CD4-positive, alpha-beta T cell treated with Interleukin-2 at 100 ng/mL for 4 hours (primary cell): ENCODE measurements around the gene NIPBL.
"Not testable (repeated sequence)": the region's sequence is repeated elsewhere in the genome, so short reads cannot be mapped to it uniquely, and the experiment has no call there.

ENCODE experiments used
- DNase-seq: peaks from one replicate; pipeline ENCODE4 v3.0.0-alpha.2; 2020; ENCODE audit warnings: low spot score

Gene NIPBL, protein sequence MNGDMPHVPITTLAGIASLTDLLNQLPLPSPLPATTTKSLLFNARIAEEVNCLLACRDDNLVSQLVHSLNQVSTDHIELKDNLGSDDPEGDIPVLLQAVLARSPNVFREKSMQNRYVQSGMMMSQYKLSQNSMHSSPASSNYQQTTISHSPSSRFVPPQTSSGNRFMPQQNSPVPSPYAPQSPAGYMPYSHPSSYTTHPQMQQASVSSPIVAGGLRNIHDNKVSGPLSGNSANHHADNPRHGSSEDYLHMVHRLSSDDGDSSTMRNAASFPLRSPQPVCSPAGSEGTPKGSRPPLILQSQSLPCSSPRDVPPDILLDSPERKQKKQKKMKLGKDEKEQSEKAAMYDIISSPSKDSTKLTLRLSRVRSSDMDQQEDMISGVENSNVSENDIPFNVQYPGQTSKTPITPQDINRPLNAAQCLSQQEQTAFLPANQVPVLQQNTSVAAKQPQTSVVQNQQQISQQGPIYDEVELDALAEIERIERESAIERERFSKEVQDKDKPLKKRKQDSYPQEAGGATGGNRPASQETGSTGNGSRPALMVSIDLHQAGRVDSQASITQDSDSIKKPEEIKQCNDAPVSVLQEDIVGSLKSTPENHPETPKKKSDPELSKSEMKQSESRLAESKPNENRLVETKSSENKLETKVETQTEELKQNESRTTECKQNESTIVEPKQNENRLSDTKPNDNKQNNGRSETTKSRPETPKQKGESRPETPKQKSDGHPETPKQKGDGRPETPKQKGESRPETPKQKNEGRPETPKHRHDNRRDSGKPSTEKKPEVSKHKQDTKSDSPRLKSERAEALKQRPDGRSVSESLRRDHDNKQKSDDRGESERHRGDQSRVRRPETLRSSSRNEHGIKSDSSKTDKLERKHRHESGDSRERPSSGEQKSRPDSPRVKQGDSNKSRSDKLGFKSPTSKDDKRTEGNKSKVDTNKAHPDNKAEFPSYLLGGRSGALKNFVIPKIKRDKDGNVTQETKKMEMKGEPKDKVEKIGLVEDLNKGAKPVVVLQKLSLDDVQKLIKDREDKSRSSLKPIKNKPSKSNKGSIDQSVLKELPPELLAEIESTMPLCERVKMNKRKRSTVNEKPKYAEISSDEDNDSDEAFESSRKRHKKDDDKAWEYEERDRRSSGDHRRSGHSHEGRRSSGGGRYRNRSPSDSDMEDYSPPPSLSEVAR (N-terminal part only)

GRCh38 chr5:36876299-36876964, at the start of gene NIPBL:
TSS of gene NIPBL (plus strand) at chr5:36876769. CDS start at chr5:36953697, 76,928 bp downstream.
- DNase-seq, result peak; percentile 92

GRCh38 chr5:36832274-36832673, 44.3 kb upstream of the NIPBL start:
- no peak for DNase-seq

DNA sequence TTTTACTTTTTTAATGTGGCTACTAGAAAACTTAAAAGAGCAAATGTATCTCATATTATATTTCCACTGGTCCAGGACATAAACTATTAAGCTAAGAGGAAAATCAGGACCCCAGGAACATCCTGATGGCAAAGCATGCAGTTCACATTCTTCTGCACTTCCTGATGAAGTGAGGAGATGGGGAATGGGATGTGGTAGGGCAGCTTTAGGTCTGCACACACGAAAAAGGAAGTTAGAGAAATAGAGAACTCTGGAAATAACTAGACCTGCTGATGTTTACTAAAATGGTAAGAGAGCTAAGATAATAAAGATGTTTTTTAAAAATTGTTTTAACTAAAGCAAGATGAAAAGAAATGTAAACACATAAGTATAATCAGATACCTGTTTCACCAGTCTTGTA, 39.7 kb upstream of the NIPBL start:
- DNase-seq, result no peak

DNA sequence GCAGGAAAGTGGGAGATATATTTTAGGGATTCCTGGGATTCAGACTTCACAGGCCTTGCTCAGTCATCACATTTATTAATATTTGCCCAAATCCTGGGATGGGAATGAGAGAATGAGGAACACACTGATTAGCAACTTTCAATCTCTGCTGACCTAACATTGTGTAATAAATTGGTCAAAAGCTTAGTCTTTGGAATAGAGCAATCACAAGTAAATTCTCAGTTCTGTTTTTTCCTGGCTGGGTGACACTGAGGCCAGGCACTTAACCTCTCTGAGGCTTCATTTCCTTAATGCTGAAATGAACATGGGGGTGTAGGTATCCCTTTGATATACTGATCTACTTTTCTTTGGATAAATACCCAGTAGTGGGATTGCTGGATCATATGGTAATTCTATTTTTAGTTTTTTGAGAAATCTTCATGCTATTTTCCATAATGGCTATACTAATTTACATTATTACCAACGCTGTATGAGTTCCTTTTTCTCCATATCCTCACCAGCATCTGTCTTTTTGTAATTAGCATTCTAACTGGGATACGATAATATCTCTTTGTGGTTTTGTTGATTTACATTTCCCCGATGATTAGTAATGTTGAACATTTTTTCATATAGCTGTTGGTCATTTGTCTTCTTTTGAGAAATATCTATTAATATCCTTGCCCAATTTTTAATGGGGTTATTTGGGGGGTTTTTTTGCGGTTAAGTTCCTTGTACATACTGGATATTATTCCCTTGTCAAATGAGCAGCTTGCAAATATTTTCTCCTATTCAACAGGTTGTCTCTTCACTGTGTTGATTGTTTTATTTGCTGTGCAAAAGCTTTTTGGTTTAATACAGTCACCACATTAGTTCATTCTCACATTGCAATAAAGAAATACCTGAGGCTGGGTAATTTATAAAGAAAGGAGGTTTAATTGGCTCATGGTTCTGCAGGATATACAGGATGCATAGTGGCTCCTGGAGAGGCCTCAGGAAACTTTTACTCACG, 36.8 kb upstream of the NIPBL start:
- DNase-seq, result no peak

- DNase-seq, result no peak
Measured at GRCh38 chr5:36841677-36842076, 34.9 kb upstream of the NIPBL start.

GRCh38 chr5:36842087-36842486, 34.5 kb upstream of the NIPBL start:
- DNase-seq, result no peak

DNA sequence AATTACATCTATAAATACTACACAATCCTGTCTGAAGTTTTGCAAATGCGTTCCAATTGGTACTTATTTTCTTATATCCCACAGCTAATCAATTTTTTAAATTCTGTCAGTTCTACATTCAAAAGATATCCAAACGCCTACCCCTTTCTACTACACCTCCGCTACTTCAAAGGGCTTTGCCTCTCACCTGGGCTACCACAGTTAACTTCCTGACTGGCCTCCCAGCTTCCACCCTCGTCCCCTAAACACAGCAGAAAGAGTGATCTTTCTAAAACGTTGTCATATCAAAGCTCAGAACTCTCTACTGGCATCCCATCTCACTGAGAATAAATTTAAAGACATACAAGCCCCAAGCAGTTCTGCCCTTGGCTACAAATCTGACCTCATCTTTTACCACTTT, 32.3 kb upstream of the NIPBL start:
- DNase-seq, result no peak

- not testable (repeated sequence) for DNase-seq
Measured at GRCh38 chr5:36848545-36848944, 28.0 kb upstream of the NIPBL start.

GRCh38 chr5:36852903-36853302, 23.7 kb upstream of the NIPBL start:
- DNase-seq, result not testable (repeated sequence)

GRCh38 chr5:36854402-36855140, 22.0 kb upstream of the NIPBL start:
- no peak for DNase-seq

GRCh38 chr5:36855141-36855495, 21.5 kb upstream of the NIPBL start:
- no peak for DNase-seq

DNA sequence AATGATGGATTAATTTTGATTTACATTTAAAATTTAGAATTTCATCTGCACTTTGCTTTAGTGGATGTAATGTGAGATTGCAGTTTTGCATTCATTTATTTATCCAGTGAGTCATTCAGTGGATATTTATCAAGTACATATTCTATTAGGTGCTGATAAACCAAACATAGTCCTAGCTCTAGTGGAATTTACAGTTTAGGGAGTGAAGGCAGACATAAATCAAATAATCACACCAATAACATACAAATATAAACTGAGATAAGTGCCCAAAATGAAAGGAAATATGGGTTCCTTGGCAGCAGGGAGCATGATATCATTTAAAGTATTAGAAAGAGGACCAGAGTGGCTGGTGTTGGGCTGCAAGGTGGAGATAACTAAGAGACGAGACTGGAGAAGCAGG, 14.7 kb upstream of the NIPBL start:
- DNase-seq, result no peak

DNA sequence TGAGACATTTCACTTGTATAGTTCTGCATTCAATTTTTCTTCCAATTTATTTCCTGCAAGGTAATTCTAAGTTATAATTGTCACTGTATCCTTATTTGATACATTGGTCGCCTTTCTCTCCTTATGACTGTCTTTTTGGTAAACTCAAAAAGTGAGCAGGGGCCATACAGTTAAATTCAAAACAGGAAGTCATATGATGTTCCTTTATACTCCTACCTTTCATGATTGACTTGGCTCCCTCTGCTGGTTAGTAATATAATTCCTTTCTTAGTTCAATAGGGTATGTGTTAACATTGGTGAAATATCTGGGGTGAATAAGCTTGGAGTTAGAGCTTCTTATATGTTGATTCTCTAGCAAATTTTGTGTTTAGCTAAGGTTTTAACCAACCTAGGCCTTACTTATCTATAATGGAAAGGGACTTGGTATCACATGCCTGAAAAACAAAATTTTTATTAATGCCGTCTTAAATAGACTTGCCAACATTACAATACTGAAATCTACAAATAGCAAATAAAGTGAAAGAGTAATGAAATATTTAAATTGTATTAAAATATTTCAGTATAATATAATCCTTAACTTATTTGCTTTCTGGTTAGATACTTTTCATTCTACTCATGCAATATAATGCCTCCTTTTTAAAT, 6.0 kb upstream of the NIPBL start:
- peak; percentile 81 for DNase-seq

- DNase-seq, result no peak
Measured at GRCh38 chr5:36874465-36874864, 2.1 kb upstream of the NIPBL start.

- peak; percentile 25 for DNase-seq
Measured at GRCh38 chr5:36875051-36875789, 1.3 kb upstream of the NIPBL start.

- DNase-seq, result peak; percentile 71
Measured at GRCh38 chr5:36875790-36876298, 725 bp upstream of the NIPBL start.

DNA sequence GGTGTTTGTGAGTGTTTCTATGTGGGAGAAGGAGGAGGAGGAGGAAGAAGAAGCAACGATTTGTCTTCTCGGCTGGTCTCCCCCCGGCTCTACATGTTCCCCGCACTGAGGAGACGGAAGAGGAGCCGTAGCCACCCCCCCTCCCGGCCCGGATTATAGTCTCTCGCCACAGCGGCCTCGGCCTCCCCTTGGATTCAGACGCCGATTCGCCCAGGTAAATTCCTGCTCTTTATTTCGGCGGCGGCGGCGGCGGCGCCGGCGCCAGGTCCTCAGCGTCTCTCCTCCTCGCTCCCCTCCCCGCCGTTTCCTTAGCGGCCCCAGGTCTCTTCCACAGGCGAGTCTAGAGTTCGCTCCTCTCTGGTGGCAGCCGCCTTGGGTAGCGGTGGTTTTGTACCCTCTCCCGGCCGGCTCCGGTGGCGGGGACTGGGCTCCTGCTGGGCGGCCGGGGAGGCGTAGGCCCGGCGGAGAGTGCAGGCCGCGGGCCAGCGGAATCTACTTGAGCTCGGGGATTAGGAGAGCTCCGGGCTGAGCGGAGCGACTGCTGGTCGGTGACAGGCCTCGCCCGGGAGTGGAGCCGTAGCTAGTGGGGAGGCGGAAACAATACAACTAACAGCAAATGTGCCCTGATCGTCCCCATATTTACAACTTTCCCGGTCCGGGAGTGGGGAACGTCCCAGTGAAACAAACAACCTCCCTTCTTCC, 547 bp downstream of the NIPBL start:
- DNase-seq, result peak; percentile 58
